ENCODE measurements around the gene CCL22.

The CCL22 gene

DNA sequence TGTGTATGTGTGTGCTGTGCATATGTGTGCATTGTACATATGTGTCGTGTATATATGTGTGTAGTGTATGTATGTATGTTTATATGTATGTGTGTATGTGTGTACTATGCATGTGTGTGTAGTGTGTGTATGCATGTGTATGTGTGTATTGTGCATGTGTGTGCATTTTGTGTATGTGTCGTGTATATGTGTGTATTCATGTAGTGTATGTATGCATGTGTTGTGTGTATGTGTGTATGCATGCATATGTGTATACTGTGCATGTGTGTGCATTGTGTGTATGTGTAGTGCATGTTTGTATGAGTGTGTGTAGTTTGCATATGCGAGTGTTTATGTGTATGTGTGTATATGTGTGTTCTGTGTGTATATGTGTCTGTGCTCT lies 30.5 kb downstream of the CCL22 start:
- Histone ChIP-seq H3K9me3 (no peaks in the 10 kb centered on the region), H3K27me3 (no peaks in the 10 kb centered on the region), H3K36me3 (no peaks in the 10 kb centered on the region), H3K4me3 (ENCODE audit: low read depth, low read length) (no peak overlapping the region), H3K4me1 (peaks cover 1% of the 10 kb centered on the region)
- no peak for DNase-seq
- TF ChIP-seq, protein P1, sequence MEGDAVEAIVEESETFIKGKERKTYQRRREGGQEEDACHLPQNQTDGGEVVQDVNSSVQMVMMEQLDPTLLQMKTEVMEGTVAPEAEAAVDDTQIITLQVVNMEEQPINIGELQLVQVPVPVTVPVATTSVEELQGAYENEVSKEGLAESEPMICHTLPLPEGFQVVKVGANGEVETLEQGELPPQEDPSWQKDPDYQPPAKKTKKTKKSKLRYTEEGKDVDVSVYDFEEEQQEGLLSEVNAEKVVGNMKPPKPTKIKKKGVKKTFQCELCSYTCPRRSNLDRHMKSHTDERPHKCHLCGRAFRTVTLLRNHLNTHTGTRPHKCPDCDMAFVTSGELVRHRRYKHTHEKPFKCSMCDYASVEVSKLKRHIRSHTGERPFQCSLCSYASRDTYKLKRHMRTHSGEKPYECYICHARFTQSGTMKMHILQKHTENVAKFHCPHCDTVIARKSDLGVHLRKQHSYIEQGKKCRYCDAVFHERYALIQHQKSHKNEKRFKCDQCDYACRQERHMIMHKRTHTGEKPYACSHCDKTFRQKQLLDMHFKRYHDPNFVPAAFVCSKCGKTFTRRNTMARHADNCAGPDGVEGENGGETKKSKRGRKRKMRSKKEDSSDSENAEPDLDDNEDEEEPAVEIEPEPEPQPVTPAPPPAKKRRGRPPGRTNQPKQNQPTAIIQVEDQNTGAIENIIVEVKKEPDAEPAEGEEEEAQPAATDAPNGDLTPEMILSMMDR (IDR thresholded peaks at IDR 0.05; ENCODE audit: low read depth, low read length): no peak

DNA sequence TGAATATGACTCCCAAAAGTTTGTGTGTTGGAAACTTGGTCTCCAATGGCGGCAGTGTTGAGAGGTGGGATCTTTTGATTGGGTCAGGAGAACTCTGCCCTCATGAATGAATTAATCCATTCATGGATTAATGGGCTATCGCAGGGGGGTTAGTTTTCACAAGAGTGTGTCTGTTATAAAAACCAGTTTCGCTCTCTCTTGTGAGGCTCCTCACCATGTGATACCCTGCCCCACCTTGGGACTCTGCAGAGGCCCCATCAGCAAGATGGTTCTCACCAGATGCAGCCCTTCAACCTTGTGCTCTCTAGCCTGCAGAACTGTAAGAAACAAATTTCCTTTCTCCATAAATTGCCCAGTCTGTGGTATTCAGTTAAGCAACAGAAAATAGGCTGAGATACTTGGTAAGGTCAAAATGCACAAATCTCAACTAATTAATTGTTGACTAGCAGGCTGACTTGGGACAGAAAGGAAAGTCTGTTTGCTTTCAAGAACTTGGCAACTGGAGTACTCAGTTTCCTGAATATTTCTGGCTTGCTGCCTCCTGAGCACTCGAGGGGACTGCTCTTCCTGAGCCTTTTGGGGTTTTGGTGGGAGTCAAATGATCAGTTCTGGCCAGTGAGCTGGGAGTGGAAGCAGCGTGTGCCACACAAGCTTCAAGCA lies 32.2 kb downstream of the CCL22 start:
- Histone ChIP-seq H3K9me3 (no peaks in the 10 kb centered on the region; the same call in 1 of the 2 replicates), H3K4me3 (ENCODE audit: low read depth, low read length) (no peak overlapping the region), H3K27me3 (no peaks in the 10 kb centered on the region), H3K4me1 (no peaks in the 10 kb centered on the region; the same call in 1 of the 2 replicates), H3K36me3 (no peaks in the 10 kb centered on the region)
- TF ChIP-seq, protein P1 (IDR thresholded peaks at IDR 0.05; ENCODE audit: low read depth, low read length): no peak
- no peak for DNase-seq

DNA sequence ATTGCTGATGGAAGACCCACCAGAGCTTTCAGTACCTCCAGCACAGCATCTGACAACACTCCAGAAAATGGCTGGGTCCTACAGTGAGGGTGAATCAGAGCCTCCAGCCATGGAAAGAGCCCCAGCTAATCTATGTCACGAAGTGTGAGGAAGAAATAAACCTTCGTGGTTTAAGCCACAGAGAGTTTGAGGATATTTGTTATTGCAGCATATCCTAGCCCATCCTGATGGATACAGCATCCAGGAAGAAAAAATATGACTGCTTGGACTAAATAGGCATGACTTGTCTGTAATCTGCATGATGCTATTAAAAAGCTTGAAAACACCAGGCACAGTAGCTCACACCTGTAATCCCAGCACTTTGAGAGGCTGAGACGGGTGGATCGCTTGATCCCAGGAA lies 32.7 kb downstream of the CCL22 start:
- Histone ChIP-seq H3K9me3 (no peaks in the 10 kb centered on the region; the same call in 1 of the 2 replicates), H3K36me3 (no peaks in the 10 kb centered on the region), H3K27me3 (no peaks in the 10 kb centered on the region), H3K4me3 (ENCODE audit: low read depth, low read length) (no peak overlapping the region), H3K4me1 (no peaks in the 10 kb centered on the region; the same call in 1 of the 2 replicates)
- no peak for DNase-seq
- TF ChIP-seq, protein P1 (IDR thresholded peaks at IDR 0.05; ENCODE audit: low read depth, low read length): no peak

DNA sequence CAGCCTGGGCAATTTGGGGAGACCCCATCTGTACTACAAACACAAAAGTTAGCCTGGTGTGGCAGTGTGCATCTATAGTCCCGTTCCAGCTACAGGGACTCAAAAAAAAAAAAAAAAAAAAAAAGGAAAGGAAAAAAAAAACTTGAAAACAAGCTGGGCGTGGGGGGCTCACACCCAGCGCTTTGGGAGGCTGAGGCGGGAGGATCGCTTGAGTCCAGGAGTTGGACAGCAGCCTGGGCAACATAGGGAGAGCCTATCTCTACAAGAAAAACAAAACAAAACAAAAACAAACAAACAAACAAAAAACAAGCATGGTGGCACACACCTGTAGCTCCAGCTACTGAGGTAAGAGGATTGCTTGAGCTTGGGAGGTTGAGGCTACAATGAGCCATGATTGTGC lies 33.1 kb downstream of the CCL22 start:
- Histone ChIP-seq H3K4me3 (ENCODE audit: low read depth, low read length) (no peak overlapping the region), H3K36me3 (no peaks in the 10 kb centered on the region), H3K27me3 (no peaks in the 10 kb centered on the region), H3K4me1 (no peaks in the 10 kb centered on the region; the same call in 1 of the 2 replicates), H3K9me3 (no peaks in the 10 kb centered on the region; the same call in 1 of the 2 replicates)
- TF ChIP-seq, protein P1 (IDR thresholded peaks at IDR 0.05; ENCODE audit: low read depth, low read length): no peak
- no peak for DNase-seq

DNA sequence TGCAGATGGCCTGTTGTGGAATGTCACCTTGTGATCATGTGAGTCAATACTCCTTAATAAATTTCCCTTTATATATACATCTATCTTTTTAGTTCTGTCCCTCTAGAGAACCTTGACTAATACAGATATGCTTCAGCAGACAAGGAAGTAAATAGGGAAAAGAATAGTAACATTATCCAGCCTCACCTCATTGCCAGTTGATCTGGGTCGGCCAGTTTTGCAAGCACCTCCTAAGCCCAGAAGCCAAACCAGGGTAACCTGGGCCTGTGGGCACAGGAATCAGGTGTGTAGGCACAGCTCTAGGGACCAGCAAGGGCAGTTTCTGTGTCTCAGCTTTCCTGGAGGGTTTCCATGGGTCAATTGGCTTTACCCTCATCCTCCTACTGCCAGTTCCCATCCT lies 34.1 kb downstream of the CCL22 start:
- Histone ChIP-seq H3K36me3 (no peaks in the 10 kb centered on the region), H3K9me3 (no peaks in the 10 kb centered on the region; the same call in 1 of the 2 replicates)

DNA sequence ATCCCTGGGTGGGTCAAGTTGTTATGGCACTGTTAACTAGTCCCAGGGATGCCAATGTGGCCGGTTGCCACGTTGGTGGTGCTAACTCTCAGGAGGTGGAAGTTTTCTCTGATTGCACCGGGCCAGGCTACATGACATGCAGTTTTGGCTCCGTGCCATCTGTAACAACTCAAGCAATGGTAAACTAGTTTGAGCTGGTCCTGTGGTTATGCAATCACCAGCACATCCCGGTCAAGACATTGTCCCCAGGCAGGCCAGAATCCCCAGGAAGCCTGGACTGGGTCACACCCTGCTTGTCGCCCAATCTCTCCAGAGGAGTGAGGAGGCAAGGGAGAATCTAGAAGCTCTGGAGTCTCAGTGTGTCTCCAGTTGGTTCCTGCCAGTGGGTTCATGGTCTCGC lies 35.9 kb downstream of the CCL22 start:
- no peaks in the 10 kb centered on the region for H3K4me1 ChIP-seq
- no peaks in the 10 kb centered on the region for H3K27me3 ChIP-seq
- H3K36me3 ChIP-seq: no peaks in the 10 kb centered on the region
- no peak overlapping the region for H3K4me3 ChIP-seq (ENCODE audit: low read depth, low read length)
- TF ChIP-seq, protein P1 (IDR thresholded peaks at IDR 0.05; ENCODE audit: low read depth, low read length): no peak
- DNase-seq: no peak
- H3K9me3 ChIP-seq: no peaks in the 10 kb centered on the region; the same call in 1 of the 2 replicates

More for the DNA sequence above, 34.1 kb downstream of the CCL22 start:
- H3K4me1 ChIP-seq: no peaks in the 10 kb centered on the region
- DNase-seq: no peak
- no peak overlapping the region for H3K4me3 ChIP-seq (ENCODE audit: low read depth, low read length)
- H3K27me3 ChIP-seq: no peaks in the 10 kb centered on the region
- TF ChIP-seq, protein P1 (IDR thresholded peaks at IDR 0.05; ENCODE audit: low read depth, low read length): no peak
